NCI-H2171 treated with DMSO at 0.1 percent for 48 hours (cell line): ENCODE measurements around the gene POMGNT1.
A peak's percentile ranks its signal among the peaks of the same experiment; 100 is the strongest.
"Not testable (repeated sequence)": the region's sequence is repeated elsewhere in the genome, so short reads cannot be mapped to it uniquely, and the experiment has no call there.

Experiments used
- DNase-seq: peaks from one replicate; lab custom pipeline; 2025; lab: John Stamatoyannopoulos, UW

POMGNT1 gene

DNA sequence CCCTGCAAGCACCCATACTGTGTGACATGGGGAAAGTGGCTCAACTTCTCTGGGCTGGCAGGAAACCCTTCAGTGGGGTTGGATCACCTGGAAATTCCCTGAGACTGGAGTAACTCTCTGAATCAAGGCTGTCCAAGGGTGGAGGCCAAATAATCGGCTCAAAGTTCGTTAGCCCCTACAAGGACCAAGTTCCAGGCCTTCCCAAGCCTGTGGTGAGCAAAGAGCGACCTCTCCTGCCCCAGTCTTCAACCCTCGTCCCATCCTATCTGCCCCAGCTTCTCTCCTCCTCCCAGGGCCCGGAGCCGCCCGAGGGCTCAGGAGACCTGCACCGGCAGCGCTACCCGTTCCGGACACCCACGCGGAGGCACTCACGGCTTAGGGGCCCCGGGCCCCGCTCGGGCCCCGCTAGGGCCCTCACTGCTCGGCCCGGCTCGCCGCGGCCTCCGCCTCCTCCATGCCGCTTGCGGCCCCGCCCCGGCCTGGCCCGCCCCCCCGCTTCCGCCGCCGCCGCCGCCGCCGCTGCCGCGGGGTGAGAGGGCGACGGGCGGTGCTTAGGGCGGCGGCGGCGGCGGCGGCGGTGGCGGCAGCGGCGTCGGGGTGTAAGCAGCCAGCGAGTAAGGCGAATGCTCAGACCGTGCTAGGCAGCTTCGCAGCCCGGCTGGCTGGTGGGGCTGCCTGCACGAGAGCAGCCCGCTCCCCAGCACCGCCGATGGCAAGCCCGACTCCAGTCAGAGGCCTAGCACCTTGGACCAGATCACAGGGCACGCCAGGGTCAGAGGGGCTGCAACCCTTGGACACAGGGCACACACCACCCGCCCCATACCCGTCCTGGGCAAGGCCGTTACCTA, at the start of gene POMGNT1:
Gene POMGNT1 (minus strand): TSS at position 471 of the 848 bp plus-strand sequence. CDS start 613 bp downstream, outside the sequence.
- peak; percentile 55 for DNase-seq

DNA sequence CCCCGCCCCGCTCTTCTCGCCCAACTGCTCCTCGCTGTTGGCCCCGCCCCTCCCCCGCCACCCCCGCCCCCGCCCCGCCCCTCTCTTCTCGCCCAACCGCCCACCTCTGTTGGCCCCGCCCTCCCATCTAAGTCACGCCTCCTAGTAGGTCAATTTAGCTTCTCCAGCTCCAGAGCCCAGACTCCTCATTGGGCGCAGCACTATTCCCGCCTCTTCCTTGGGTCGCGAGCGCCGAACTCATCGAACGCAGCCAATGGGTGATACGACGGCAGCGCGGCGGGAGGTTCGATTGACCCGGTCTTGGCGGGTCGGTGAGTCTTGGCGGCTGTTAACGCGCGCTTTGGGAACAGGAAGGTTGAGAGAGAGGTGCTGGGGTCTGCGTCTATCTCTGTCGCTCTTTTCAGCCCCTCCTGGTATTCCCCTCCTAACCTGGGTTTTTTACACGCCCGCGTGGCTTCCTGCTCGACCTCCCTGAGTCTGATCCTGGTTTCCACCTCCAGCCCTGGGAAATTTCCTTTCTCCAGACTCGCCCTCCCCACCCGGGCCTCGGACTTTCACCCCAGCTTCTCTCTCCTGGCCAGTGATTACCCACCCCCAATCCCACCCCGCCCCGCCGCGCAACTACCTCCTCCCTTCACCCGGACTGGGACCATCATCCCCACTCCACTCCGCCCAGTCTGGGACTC, 49.3 kb upstream of the POMGNT1 start, which contains the start of gene RAD54L:
Gene RAD54L (plus strand): TSS at position 328 of the 686 bp plus-strand sequence. CDS start 643 bp downstream, outside the sequence.
- peak; percentile 99 for DNase-seq

DNA sequence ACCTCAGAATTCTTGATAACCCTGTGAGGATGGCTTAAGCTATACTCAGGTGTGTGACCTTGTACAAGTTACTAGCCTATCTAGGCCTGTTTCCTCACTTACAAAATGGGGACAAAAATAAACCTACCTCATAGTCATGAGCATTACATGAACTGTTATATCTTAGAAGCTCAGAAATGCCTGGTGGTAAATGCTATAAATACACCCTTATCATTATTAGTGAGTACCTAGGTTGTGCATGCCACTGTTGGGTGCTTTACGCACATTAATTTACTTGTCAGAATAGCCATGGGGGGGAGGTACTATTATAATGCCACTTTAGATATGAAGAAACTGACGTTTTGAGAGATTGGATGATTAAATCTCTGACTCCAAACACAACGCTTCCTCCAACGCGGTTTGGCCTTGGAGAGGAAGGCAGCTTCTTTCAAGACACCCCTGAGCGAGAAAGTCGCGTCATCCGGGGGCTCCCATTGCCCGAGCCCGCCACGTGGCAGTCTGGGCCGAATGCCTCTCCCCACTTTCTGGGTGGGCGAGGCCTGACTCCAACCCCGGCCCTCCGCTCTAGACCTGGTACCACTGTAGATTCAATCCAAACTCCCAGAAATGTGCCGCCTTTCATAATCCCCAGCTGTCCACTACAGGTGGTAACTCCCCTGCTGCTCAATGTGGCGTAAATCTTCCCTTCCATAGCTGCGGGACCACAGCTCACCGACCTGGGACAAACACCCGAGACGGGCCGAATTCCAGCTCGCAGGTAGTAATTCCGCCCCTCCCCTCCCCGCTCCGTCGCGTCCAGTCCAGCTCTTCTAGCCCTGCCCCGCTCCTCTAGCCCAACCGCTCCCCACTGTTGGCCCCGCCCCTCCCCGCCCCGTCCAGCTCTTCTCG, 48.6 kb upstream of the POMGNT1 start:
- DNase-seq: peak; percentile 58

DNA sequence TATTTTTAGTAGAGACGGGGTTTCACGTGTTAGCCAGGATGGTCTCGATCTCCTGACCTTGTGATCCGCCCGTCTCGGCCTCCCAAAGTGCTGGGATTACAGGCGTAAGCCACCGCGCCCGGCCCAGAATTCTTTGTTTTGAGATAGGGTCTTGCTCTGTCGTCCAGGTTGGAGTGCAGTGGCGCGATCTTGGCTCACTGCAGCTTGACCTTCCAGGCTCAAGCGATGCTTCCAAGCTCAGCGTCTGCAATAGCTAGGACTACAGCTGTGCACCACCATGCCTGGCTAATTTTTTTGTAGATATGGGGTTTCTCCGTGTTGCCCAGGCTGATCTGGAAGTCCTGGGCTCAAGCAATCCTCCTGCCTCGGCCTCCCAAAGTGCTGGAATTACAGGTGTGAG, 47.9 kb upstream of the POMGNT1 start:
- not testable (repeated sequence) for DNase-seq

DNA sequence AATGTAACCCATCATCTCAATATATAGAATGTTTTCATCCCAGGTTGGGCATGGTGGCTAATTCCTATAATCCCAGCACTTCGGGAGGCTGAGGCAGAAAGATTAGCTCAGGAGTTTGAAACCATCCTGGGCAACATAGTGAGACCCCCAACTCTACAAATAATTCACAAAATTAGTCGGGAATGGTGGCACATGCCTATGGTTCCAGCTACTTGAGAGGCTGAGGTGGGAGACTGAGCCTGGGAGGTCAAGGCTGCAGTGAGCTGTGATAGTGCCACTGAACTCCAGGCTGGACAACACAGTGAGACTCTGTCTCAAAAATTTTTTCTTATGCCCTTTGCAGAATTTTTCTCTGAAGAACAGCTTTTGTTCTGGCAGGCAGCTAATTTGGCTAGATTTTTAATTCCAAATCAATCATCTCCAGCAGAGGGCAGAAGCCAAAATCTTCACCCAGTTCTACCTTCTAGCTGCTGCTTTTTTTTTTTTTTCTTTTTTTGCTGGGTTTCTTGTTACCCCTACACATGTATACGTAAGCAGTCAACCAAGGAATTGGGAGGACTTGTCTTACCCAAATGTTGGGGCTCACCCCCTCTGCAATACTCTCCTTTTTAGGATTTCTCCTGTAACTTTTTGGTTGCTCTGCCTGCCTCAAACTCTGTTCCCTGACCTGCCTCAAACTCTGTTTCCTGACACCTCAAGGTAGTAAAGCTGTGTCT, 46.6 kb upstream of the POMGNT1 start:
- peak; percentile 54 for DNase-seq

DNA sequence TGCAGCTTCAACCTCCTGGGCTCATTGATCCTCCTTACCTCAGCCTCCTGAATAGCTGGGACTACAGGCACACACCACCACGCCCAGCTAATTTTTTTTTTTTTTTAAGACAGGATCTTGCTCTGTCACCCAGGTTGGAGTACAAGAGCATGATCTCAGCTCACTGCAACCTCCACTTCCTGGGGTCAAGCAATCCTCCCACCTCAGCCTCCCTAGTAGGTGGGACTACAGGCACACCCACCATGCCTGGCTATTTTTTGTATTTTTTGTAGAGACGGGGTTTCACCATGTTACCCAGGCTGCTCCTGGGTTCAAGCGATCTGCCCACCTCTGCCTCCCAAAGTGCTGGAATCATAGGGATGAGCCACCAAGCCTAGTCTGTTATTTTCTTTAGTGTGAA, 45.6 kb upstream of the POMGNT1 start:
- not testable (repeated sequence) for DNase-seq

DNA sequence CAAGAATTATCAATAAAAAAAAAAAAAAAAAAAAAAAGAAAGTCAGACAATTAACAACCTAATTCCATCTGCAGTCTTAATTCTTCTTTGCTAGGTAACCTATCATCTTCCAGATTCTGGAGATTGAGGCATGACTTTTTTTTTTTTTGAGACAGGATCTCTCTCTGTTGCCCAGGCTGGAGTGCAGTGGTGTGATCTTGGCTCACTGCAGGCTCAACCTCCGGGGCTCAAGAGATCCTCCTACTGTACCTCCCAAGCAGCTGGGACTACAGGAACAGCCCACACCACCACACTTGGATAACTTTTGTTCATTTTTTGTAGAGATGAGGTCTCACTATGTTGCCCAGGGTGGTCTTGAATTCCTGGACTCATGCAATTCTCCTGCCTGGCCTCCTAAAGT, 44.7 kb upstream of the POMGNT1 start:
- no peak for DNase-seq

DNA sequence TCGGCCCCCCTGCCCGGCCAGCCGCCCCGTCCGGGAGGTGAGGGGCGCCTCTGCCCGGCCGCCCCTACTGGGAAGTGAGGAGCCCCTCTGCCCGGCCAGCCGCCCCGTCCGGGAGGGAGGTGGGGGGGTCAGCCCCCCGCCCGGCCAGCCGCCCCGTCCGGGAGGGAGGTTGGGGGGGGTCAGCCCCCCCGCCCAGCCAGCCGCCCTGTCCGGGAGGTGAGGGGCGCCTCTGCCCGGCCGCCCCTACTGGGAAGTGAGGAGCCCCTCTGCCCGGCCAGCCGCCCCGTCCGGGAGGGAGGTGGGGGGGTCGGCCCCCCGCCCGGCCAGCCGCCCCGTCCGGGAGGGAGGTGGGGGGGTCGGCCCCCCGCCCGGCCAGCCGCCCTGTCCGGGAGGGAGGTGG, 43.5 kb upstream of the POMGNT1 start:
- DNase-seq: not testable (repeated sequence)

DNA sequence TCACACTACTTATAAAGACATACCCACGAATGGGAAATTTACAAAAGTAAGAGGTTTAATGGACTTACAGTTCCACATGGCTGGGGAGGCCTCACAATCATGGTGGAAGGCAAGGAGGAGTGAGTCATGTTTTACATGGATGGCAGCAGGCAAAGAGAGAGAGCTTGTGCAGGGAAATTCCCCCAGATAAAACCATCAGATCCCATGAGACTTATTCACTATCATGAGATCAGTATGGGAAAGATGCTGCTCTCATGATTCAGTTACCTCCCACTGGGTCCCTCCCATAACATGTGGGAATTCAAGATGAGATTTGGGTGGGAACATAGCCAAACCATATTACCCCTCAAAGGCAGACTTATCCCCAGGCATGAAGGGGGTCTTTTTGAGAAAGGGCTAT, 40.6 kb upstream of the POMGNT1 start:
- DNase-seq: not testable (repeated sequence)

DNA sequence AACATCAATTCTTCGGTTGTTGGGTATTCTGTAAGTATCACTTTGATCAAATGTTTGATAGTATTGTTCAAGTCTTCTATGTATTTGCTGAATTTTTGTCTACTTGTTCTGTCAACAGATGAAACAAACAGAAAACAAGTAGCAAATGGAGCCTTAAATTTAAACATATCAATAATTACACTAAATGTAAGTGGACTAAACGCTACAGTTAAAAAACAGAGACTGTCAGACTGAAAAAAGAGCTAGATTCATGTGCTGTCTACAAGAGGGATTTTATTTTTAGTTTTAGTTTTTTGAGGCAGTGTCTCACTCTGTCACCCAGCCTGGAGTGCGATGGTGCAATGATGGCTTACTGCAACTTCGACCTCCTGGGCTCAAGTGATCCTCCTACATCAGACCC, 38.6 kb upstream of the POMGNT1 start:
- no peak for DNase-seq

DNA sequence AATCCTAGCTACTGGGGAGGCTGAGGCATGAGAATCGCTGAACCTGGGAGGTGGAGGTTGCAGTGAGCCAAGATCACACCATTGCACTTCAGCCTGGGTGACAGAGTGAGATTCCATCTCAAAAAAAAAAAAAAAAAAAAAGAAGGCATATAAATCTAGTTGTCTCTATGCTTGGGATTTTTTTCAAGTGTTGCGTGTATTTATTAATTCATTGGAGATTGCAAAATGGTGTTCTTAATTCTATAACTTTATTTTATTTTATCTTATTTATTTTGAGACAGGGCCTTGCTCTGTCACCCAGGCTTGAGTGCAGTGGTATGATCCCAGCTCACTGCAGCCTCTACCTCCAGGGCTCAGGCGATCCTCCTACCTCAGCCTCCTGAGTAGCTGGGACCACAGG, 33.0 kb upstream of the POMGNT1 start:
- DNase-seq: not testable (repeated sequence)

DNA sequence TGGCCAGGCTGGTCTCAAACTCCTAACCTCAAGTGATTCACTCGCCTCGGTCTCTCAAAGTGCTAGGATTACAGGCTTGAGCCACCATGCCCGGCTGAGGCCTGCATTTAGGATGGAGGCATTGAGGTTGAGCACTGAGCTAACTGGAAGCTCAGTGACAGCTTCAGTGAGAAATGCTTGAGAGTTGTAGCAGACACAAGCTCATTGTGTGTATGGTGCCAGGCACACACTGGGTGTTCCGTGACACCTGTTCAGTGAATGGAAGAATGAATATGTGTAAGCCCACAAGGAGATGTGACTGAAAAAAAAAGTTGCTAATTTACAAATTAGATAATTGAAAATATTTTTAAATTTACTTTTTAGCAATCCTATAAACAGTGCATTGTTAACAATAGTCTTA, 26.7 kb upstream of the POMGNT1 start:
- DNase-seq: no peak

DNA sequence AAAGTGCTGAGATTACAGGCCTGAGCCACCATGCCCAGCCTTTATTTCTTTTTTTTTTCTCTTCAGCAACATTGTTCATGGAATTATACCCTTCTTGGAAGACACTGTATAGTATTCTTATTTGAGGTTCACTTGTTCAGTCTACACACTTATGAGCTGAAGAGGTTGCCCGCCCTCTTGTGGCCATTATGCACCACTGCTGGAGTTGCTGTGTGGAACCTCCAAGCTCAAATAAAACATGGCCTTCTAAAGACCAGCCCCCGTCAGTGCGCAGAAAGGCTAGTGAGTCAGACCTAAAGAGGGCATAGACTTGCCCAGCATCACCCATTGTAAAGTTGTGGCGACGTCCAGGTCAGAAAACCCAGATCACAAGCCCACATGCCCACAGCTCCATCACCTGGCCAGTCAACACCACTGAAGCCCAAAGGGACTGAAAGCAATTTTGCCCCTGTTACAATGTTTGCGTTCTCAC, 25.3 kb upstream of the POMGNT1 start:
- DNase-seq: peak; percentile 80

DNA sequence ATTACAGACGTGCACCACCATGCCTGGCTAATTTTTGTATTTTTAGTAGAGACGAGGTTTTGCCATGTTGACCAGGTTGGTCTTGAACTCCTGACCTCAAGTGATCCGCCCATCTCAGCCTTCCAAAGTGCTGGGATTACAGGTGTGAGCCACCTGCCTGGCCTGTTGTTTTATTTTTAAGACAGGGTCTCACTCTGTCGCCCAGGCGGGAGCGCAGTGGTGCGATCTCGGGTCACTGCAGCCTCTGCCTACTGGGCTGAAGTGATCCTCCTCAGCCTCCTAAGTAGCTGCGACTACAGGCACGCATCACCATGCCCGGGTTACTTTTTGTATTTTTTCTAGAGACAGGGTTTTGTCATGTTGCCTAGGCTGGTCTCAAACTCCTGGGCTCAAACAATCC, 24.8 kb upstream of the POMGNT1 start:
- DNase-seq: not testable (repeated sequence)

DNA sequence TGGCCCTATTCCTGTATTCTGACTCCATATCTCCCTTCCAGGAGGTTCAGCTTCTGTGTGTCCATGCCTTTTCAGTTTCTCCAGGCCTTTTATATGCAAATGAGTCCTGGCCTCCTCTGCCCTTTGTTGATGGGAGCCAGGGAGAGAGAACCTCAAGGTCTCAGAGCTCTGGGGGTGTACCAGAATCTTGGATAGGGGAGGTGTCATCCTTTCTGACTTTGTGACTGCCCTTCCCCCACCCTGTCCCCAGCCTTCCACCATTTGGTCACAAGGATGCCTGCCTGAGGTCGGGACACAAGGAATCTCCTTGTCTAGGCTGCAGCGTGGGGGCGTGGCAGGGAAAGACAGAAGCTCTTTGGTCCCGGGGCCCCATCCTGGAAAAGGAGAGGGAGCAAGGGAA, 23.5 kb upstream of the POMGNT1 start:
- DNase-seq: no peak

DNA sequence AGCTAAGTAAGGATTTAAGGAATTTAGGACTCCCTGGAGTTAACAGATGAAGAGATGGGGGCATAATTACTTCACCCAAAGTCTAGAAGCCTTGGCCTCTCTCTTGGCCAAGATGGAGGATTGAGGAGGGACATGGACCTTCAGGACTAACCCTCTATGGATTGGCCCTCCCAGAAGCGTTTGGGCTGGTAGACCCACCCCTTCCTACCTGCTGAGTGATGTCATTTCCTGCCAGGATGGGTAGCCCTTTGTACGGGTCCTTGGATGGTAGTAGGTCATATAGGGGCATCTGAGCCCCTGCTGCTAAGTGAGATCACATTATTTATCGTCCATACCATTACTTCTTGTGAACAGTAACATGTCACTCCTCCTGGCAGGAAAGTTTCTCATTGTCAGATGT, 22.6 kb upstream of the POMGNT1 start:
- DNase-seq: no peak

DNA sequence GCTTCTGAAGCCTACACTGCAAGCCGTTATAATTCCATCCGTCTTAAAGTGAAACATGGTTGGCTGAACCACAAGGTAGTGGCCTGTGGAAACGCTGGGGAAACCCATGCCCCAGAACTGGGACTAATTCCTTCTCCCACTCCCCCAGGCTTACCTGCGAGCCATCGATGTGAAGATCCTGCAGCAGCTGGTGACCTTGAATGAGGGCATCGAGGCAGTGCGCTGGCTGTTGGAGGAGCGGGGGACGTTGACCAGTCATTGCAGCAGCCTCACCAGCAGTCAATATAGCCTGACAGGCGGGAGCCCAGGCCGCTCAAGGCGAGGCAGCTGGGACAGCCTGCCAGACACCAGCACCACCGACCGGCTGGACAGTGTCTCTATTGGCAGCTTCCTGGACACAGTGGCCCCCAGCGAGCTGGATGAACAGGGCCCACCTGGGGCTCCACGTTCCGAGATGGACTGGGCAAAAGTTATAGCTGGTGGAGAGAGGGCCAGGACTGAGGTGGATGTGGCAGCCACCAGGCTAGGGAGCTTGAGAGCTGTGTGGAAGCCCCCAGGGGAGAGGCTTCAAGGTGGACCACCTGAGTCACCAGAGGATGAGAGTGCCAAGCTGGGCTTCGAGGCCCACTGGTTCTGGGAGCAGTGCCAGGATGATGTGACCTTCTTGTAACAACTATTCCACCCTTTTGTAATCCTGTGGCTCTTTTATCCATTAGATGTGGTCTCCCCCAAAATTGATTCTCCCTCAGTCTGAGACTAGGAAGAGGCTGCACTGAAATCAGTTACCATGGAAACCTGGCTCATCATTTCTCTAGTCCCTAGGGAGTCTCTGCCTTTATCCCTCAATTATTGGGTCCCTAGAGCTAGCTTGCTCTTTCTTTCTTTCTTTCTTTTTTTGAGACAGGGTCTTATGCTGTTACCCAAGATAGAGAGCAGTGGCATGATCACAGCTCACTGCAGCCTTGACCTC, 21.6 kb upstream of the POMGNT1 start:
- peak; percentile 16 for DNase-seq

DNA sequence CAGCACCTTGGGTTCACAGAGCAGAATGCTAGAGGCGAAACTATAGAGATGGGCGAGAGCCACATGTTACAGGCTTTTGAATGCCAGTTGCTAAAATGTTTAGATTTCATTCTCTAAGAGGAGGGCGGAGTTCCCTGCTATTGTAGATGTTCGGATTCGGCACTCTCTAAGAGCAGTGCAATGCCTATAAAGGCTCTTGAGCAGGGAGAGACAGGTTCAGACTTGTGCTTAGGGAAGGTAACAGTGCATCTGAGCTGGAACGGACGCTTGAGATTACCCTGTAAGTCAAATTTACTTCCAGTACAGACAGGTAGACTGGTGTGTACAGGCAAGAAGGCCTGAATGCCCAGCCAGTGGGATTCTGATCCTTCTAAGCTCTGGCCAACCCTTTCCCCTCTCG, 20.2 kb upstream of the POMGNT1 start:
- peak; percentile 78 for DNase-seq

DNA sequence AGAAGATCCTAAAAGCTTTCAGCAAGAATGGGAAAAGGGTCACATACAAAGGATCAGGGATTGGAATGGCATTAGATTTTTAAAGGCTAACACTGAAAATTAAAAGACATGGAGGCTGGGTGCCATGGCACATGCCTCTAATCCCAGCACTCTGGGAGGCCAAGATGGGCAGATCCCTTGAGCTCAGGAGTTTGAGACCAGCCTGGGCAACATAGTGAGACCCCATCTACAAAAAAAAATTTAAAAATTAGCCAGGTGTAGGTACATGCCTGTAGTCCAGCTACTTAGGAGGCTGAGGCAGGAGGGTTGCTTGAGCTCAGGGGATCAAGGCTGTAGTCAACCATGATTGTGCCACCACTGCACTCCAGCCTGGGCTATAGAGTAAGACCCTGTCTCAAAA, 17.3 kb upstream of the POMGNT1 start:
- DNase-seq: no peak

DNA sequence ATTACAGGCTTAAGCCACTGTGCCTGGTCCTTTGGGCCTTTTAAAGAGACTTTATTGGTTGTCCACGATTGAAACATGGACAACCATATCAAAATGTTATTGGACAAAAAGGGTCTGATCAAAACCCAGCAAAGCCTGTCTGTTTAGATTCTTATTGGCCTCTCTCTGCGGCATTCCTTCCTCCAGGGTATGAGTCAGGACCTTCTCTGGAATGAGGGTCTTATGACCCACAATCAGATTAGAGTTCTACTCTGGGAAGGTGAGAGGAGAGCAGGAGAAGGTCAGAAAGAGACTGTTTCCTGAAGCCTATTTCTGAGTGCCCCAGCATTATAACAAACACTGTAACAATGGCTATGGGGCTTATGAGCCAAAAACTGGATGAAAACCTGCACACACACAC, 12.8 kb upstream of the POMGNT1 start:
- DNase-seq: no peak
